ENCODE data around the gene ATXN1.

The ATXN1 gene

GRCh38 chr6:16249971-16250370, 511.3 kb downstream of the ATXN1 start:
- Histone ChIP-seq H2AFZ (ENCODE audit: low read length) (no peak overlapping the region), H3F3A (ENCODE audit: low read depth) (no peaks in the 10 kb centered on the region), H3K4me1 (ENCODE audit: insufficient read depth, low read length, poor library complexity, severe bottlenecking) (no peaks in the 10 kb centered on the region), H3K4me3 (ENCODE audit: low read length, poor library complexity, severe bottlenecking) (no peak overlapping the region), H3K4me2 (ENCODE audit: low read depth, low read length, poor library complexity, severe bottlenecking) (no peak overlapping the region), H3K9me2 (replicated peaks; ENCODE audit: low read depth, low read length) (no peaks in the 10 kb centered on the region), H3K27me3 (ENCODE audit: insufficient read depth, low read length, poor library complexity, severe bottlenecking) (no peaks in the 10 kb centered on the region), H4K20me1 (ENCODE audit: insufficient read depth, low read length, poor library complexity, severe bottlenecking) (no peaks in the 10 kb centered on the region), H3K36me3 (ENCODE audit: insufficient read depth, low read length) (no peaks in the 10 kb centered on the region), H3K9ac (ENCODE audit: low read depth, low read length, poor library complexity, severe bottlenecking) (no peak overlapping the region), H3K79me2 (ENCODE audit: insufficient read depth, low read length) (no peaks in the 10 kb centered on the region), H3K9me3 (ENCODE audit: insufficient read depth, low read depth, low read length) (no peaks in the 10 kb centered on the region)
- TF ChIP-seq CTCF (conservative IDR thresholded peaks at IDR 0.05; ENCODE audit: low read length) (no peak), EZH2phosphoT487 (IDR thresholded peaks at IDR 0.05; ENCODE audit: borderline replicate concordance) (no peak)

Measured in Loucy (cell line).